Effector CD4-positive, alpha-beta T cell (primary cell): Measurements from ENCODE around the gene POLR3F.
A peak's percentile ranks its signal among the peaks of the same experiment; 100 is the strongest.
"Not testable (repeated sequence)": the region's sequence is repeated elsewhere in the genome, so short reads cannot be mapped to it uniquely, and the experiment has no call there.

Experiments used
- DNase-seq: peaks from one replicate; pipeline ENCODE4 v3.0.0-alpha.2; 2020
- total RNA-seq: gene quantifications from one replicate; lab custom pipeline; 2026; lab: John Stamatoyannopoulos, UW

The POLR3F gene
- total RNA-seq: 18.4 reads per million, percentile 45 among the genes with 10 or more reads in this experiment

- peak; percentile 87 for DNase-seq
These were observed at the start of gene POLR3F, which contains the start of gene DZANK1 for GRCh38 chr20:18466894-18467730. TSS of gene POLR3F (plus strand) at chr20:18467390. CDS start at chr20:18467507, 117 bp downstream. TSS of gene DZANK1 (minus strand) at chr20:18467030. CDS start at chr20:18465358, 1,672 bp downstream.

GRCh38 chr20:18421608-18422007 lies 45.6 kb upstream of the POLR3F start:
- DNase-seq: no peak

GRCh38 chr20:18427214-18427613 lies 40.0 kb upstream of the POLR3F start:
- DNase-seq: no peak

GRCh38 chr20:18428490-18429173 lies 38.6 kb upstream of the POLR3F start:
- DNase-seq: no peak

GRCh38 chr20:18430172-18430826 lies 36.9 kb upstream of the POLR3F start:
- no peak for DNase-seq

GRCh38 chr20:18431206-18431605 lies 36.0 kb upstream of the POLR3F start:
- DNase-seq: no peak

GRCh38 chr20:18436847-18437246 lies 30.3 kb upstream of the POLR3F start:
- DNase-seq: no peak

GRCh38 chr20:18440403-18440802 lies 26.8 kb upstream of the POLR3F start:
- no peak for DNase-seq

GRCh38 chr20:18443886-18444285 lies 23.3 kb upstream of the POLR3F start:
- DNase-seq: no peak

GRCh38 chr20:18456600-18456999 lies 10.6 kb upstream of the POLR3F start:
- no peak for DNase-seq

GRCh38 chr20:18465536-18466200 lies 1.5 kb upstream of the POLR3F start:
- DNase-seq: no peak

GRCh38 chr20:18466574-18466893 lies 656 bp upstream of the POLR3F start:
- no peak for DNase-seq

- DNase-seq: no peak
These were observed 10.0 kb downstream of the POLR3F start for GRCh38 chr20:18477218-18477617.

GRCh38 chr20:18477821-18478220 lies 10.6 kb downstream of the POLR3F start:
- DNase-seq: no peak

- no peak for DNase-seq
These were observed 14.4 kb downstream of the POLR3F start for GRCh38 chr20:18481596-18481995.

GRCh38 chr20:18488301-18488700 lies 21.1 kb downstream of the POLR3F start:
- no peak for DNase-seq

- DNase-seq: no peak
These were observed 28.9 kb downstream of the POLR3F start for GRCh38 chr20:18496042-18496441.

- peak; percentile 63 for DNase-seq
These were observed 29.8 kb downstream of the POLR3F start, which contains the start of gene RBBP9 for GRCh38 chr20:18496740-18497592. TSS of gene RBBP9 (minus strand) at chr20:18497225. CDS start at chr20:18497167, 58 bp downstream.

- no peak for DNase-seq
These were observed 30.4 kb downstream of the POLR3F start for GRCh38 chr20:18497603-18498002.

- not testable (repeated sequence) for DNase-seq
These were observed 34.5 kb downstream of the POLR3F start for GRCh38 chr20:18501672-18502071.

- DNase-seq: no peak
These were observed 37.4 kb downstream of the POLR3F start for GRCh38 chr20:18504479-18505060.
